HEK293 (cell line): ENCODE data around the gene VSTM2L.

ENCODE experiments used
- TF ChIP-seq, protein P1 (sequence below): fragments of 450-650 bp; formaldehyde crosslinking; IDR thresholded peaks from 2 replicates; pipeline ENCODE4 v1.5.1; 2016; ENCODE audit warnings: missing biosample characterization, missing genetic modification characterization
- TF ChIP-seq, protein P2 (sequence below): fragments of 450-650 bp; formaldehyde crosslinking; IDR thresholded peaks from 2 replicates; pipeline ENCODE4 v1.5.0; 2017; ENCODE audit warnings: missing biosample characterization, missing genetic modification characterization, borderline replicate concordance

DNA sequence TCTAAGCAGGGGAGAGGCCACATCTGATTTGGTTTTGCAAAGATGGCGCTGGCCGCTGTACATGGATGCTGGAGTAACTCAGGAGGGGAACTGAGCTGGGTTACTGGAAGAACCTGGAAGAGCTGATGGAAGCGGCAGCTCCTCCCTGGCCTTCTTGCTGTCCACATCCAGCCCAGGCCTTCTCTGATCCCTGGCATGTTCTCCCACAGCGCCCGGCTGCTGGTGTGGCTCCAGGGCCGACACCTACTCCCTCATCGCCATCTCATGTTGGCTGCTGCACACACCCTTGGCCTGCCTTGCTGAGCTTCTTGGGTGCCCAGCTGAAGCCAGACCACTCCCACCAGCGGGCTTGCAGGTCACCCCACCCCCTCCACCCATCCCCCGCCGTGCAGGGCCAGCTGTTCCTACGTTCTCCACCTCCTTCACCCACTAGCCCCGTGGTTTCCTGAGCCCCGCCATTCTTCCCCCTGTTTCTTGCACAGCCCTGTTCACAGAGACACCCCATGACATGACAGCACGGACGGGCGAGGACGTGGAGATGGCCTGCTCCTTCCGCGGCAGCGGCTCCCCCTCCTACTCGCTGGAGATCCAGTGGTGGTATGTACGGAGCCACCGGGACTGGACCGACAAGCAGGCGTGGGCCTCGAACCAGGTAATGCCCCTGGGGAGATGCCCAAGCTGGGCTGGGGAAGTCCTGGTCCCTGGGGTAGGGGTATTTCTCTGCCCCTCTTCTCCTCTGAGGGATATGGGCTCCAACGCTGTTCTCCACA, 28.4 kb downstream of the VSTM2L start:
- TF ChIP-seq, protein P1, sequence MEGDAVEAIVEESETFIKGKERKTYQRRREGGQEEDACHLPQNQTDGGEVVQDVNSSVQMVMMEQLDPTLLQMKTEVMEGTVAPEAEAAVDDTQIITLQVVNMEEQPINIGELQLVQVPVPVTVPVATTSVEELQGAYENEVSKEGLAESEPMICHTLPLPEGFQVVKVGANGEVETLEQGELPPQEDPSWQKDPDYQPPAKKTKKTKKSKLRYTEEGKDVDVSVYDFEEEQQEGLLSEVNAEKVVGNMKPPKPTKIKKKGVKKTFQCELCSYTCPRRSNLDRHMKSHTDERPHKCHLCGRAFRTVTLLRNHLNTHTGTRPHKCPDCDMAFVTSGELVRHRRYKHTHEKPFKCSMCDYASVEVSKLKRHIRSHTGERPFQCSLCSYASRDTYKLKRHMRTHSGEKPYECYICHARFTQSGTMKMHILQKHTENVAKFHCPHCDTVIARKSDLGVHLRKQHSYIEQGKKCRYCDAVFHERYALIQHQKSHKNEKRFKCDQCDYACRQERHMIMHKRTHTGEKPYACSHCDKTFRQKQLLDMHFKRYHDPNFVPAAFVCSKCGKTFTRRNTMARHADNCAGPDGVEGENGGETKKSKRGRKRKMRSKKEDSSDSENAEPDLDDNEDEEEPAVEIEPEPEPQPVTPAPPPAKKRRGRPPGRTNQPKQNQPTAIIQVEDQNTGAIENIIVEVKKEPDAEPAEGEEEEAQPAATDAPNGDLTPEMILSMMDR (tag by site-specific recombination), result no peak
- TF ChIP-seq, protein P2, sequence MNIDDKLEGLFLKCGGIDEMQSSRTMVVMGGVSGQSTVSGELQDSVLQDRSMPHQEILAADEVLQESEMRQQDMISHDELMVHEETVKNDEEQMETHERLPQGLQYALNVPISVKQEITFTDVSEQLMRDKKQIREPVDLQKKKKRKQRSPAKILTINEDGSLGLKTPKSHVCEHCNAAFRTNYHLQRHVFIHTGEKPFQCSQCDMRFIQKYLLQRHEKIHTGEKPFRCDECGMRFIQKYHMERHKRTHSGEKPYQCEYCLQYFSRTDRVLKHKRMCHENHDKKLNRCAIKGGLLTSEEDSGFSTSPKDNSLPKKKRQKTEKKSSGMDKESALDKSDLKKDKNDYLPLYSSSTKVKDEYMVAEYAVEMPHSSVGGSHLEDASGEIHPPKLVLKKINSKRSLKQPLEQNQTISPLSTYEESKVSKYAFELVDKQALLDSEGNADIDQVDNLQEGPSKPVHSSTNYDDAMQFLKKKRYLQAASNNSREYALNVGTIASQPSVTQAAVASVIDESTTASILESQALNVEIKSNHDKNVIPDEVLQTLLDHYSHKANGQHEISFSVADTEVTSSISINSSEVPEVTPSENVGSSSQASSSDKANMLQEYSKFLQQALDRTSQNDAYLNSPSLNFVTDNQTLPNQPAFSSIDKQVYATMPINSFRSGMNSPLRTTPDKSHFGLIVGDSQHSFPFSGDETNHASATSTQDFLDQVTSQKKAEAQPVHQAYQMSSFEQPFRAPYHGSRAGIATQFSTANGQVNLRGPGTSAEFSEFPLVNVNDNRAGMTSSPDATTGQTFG (tag by site-specific recombination), result no peak
